ENCODE data around the gene ANO9.

GRCh38 chr11:443542-444199, 1.9 kb upstream of the ANO9 start:
- no peak for TF ChIP-seq CTCF (IDR thresholded peaks at IDR 0.05)
- TF ChIP-seq POLR2A (IDR thresholded peaks at IDR 0.05), result no peak
- no peak for TF ChIP-seq POLR2AphosphoS5 (IDR thresholded peaks at IDR 0.05)

Data from breast epithelium (tissue), 3 donors.